Measurements from ENCODE around the gene GRIN3B. TPM values are rescaled to one million over a fixed set of nuclear protein-coding genes. Genes with fewer than 3 reads are reported as not detected.

Gene GRIN3B
- total RNA-seq, 1 donor from 2014 or later = 3.0 TPM

DNA sequence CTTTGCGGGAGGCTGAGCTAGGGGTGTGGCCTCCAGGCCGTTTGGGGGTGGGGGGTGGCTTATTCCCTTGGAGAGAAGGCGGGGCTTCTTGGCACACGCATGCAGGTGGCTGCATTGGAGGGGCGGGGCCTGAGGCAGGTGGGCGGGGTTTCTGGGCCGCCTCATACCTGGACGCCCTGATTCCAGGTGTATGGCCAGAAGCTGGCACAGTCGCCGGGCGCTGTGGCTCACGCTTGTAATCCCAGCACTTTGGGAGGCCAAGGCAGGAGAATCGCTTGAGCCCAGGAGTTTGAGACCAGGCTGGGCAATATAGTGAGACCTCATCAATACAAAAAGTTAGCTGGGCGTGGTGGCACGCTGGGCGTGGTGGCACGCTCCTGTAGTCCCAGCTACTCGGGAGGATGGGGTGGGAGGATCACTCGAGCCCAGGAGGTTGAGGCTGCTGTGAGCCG lies 47.5 kb downstream of the GRIN3B start:
- DNase-seq (no peak), ATAC-seq (no peak)
- intact Hi-C loops (cut with DNase I) = no loop called here
- TF ChIP-seq CTCF (IDR thresholded peaks at IDR 0.05) = no peak
- Histone ChIP-seq H3K27me3 (ENCODE audit: low read depth) (no peaks in the 10 kb centered on the region), H3K36me3 (peaks cover 16% of the 10 kb centered on the region), H3K4me1 (no peaks in the 10 kb centered on the region), H3K27ac (no peak overlapping the region), H3K4me3 (no peak overlapping the region), H3K9me3 (no peaks in the 10 kb centered on the region)

GRCh38 chr19:1049106-1049505 lies 48.9 kb downstream of the GRIN3B start:
- Histone ChIP-seq H3K27ac (no peak overlapping the region), H3K9me3 (no peaks in the 10 kb centered on the region), H3K4me3 (no peak overlapping the region), H3K27me3 (ENCODE audit: low read depth) (no peaks in the 10 kb centered on the region), H3K4me1 (no peaks in the 10 kb centered on the region), H3K36me3 (peaks cover 17% of the 10 kb centered on the region)
- DNase-seq = no peak
- intact Hi-C loops (cut with DNase I) = no loop called here
- no peak for TF ChIP-seq CTCF (IDR thresholded peaks at IDR 0.05)
- no peak for ATAC-seq

DNA sequence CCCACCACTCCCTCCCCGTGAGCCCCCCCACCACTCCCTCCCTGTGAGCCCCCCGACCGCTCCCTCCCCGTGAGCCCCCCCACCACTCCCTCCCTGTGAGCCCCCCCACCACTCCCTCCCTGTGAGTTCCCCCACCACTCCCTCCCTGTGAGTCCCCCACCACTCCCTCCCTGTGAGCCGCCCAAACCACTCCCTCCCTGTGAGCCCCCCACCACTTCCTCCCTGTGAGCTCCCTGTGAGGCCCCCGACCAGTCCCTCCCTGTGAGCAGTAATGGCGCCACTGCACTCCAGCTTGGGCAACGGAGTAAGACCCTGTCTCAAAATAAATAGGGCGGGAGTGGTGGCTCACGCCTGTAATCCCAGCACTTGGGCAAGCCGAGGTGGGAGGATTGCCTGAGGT lies 49.6 kb downstream of the GRIN3B start:
- intact Hi-C loops (cut with DNase I) = no loop called here
- Histone ChIP-seq H3K36me3 (peaks cover 18% of the 10 kb centered on the region), H3K9me3 (no peaks in the 10 kb centered on the region), H3K27ac (no peak overlapping the region), H3K4me3 (no peak overlapping the region), H3K4me1 (no peaks in the 10 kb centered on the region), H3K27me3 (ENCODE audit: low read depth) (no peaks in the 10 kb centered on the region)
- ATAC-seq (no peak), DNase-seq (no peak)
- TF ChIP-seq CTCF (IDR thresholded peaks at IDR 0.05) = no peak

DNA sequence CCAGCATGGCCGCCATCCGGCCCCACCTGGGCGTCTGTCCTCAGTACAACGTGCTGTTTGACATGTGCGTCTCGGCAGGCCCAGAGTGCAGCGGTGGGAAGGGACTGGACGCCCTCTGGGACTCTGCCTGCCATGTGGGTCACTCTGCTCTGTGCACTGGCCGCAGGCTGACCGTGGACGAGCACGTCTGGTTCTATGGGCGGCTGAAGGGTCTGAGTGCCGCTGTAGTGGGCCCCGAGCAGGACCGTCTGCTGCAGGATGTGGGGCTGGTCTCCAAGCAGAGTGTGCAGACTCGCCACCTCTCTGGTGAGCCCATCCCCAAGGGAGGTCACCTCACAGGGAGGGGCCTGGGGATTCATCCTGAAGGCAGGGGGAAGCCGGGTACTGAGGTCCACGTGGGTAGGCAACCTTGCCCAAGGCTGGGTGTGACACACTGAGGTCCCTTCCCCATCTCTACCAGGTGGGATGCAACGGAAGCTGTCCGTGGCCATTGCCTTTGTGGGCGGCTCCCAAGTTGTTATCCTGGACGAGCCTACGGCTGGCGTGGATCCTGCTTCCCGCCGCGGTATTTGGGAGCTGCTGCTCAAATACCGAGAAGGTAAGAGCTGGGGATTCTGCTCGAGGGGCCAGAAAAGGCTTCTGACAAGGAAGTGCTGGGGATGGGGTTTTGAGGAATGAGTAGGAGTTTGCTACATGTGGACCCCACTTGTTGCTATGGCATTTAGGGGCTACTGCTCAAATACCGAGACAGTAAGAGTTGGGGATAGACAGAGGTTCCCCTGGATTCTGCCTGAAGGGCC lies 51.0 kb downstream of the GRIN3B start:
- Histone ChIP-seq H3K27ac (no peak overlapping the region), H3K4me1 (no peaks in the 10 kb centered on the region), H3K27me3 (ENCODE audit: low read depth) (no peaks in the 10 kb centered on the region), H3K36me3 (peaks cover 16% of the 10 kb centered on the region), H3K4me3 (no peak overlapping the region), H3K9me3 (no peaks in the 10 kb centered on the region)
- intact Hi-C loops (cut with DNase I) = no loop called here
- ATAC-seq (no peak), DNase-seq (no peak)
- no peak for TF ChIP-seq CTCF (IDR thresholded peaks at IDR 0.05)

- DNase-seq = no peak
- TF ChIP-seq CTCF (IDR thresholded peaks at IDR 0.05) = no peak
- Histone ChIP-seq H3K4me1 (no peaks in the 10 kb centered on the region), H3K4me3 (no peak overlapping the region), H3K36me3 (peaks cover 13% of the 10 kb centered on the region), H3K27ac (no peak overlapping the region), H3K9me3 (peaks cover 4% of the 10 kb centered on the region), H3K27me3 (ENCODE audit: low read depth) (no peaks in the 10 kb centered on the region)
- intact Hi-C loops (cut with DNase I) = no loop called here
- no peak for ATAC-seq
Observed at GRCh38 chr19:1051791-1052190, 51.6 kb downstream of the GRIN3B start.

All from lower lobe of right lung (tissue), 2 donors.